NCI-H1417 (cell line): Measurements from ENCODE around the gene FAHD2B.
A peak's percentile ranks its signal among the peaks of the same experiment; 100 is the strongest.
"Not testable (repeated sequence)": the region's sequence is repeated elsewhere in the genome, so short reads cannot be mapped to it uniquely, and the experiment has no call there.

Experiments
- DNase-seq, 3 experiments: peaks; one replicate each; lab custom pipeline; 2025; lab: John Stamatoyannopoulos, UW

Gene FAHD2B, protein sequence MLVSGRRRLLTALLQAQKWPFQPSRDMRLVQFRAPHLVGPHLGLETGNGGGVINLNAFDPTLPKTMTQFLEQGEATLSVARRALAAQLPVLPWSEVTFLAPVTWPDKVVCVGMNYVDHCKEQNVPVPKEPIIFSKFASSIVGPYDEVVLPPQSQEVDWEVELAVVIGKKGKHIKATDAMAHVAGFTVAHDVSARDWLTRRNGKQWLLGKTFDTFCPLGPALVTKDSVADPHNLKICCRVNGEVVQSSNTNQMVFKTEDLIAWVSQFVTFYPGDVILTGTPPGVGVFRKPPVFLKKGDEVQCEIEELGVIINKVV

DNA sequence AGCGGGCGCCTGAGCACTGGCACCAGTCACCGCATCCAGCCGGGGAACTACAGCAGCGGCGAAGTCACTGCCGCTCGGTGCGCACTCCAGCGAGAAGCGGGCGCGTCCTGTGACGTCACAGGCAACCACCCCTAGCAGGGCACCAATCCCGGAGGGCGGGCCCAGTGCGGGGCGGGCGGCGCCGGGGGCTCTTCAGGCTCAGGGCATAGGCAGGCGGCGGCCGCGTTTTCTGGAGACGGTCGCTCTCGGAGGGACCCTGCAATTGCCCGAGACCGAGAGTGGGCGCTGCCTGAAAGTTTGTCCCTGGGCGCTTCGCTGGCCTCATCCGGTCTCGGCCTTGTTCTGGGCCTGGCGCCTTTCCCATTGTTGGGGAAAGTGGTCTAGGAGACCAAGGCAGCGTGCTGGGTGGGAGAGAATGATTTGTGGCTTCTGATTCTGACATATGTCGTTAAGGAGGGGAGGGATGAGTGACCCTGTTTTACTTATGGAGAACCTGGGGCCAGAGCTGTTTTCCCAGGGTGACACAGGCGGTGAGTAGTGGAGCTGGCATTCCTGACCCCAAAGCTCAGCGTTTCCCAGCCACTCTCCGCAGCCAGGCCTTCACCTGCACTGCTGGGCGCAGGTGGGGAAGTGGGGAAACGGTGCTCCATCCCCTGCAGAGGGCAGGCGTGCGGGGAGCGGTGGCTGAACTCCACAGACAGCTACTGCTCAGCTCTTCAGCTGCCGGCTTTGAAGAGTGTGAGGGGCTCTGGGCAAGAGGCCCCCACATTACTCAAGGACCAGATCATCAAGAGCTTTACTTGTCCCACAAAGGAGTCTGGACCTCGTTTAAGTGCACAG, at the start of gene FAHD2B:
Gene FAHD2B (minus strand): TSS at position 111 of the 840 bp plus-strand sequence. CDS start 3,176 bp downstream, outside the sequence.
- DNase-seq = peak; percentile 47 to 81 (median 52)

DNA sequence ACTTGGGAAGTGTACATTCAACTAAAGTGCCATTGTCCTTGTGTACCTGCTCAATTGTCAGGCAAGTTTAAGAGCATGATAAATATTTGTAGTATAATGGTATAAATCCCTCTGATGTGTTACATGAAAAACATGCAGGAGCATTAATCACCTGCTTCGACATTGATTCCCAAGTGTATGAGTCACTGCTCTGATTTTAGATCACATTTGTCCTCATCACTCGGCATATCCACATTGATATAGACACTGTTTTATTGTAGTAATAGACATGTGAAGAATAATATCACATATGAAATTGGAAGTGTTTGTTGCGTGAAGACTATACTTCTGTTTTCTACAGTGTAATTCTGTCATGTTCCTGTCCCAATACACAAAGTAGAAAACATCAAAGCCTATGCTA, 49.3 kb upstream of the FAHD2B start:
- not testable (repeated sequence) for DNase-seq

DNA sequence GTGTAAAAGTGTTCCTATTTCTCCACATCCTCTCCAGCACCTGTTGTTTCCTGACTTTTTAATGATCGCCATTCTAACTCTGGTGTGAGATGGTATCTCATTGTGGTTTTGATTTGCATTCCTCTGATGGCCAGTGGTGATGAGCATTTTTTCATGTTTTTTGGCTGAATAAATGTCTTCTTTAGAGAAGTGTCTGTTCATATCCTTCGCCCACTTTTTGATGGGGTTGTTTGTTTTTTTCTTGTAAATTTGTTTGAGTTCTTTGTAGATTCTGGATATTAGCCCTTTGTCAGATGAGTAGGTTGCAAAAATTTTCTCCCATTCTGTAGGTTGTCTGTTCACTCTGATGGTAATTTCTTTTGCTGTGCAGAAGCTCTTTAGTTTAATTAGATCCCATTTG, 34.4 kb upstream of the FAHD2B start:
- not testable (repeated sequence) for DNase-seq

DNA sequence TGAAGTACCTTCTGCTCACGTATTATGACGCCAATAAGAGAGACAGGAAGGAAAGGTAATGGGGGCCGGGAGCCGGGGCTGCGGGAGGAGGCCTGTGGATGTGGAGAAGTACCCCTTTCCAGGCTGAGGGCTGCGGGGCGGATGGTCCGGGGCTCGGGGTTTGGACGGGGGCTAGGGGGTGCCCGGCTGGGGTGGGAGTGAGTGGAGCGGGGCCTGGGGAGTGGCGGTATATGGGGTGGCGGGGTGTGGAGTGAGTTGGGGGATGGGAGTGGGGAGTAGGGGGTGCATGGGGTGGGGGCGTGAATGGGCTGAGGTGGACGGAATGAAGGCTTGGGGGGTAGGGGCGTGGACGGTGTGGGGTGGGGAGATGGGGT, 19.2 kb upstream of the FAHD2B start:
- not testable (repeated sequence) for DNase-seq

DNA sequence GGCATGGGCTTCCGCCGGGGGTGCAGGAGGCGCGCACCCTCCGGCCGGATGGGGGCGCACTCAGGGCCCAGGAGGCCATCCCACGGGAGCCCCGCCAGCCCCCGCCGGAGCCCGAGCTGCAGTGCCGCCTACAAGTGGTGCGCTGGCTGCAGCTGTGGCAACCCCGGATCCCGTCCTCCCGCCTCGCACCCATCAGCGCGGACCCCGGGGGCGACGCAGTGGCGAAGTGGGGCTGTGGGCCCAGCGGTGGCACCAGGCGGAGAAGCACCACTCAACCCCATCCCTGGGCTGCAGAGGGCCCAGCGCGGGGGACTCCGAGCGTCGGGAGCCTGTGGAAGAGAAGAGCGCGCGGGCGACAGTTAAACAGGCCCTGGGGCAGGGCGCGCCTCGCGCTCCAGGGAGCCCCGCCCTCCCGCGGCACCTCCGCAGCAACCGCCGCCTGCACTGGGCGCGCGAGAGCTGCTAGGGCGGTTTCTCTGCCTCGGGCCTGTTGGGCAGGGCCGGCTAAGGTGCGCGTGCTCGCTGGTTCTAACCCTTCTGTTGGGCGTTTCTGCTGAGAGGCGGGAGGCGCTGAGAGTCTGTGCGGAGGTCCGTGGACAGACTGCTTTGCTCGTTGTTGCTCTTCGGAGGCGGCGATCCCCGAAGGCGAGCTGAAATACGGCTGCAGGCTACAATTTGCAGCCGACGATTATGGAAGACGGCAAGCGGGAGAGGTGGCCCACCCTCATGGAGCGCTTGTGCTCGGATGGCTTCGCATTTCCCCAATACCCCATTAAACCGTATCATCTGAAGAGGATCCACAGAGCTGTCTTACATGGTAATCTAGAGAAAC, 18.6 kb upstream of the FAHD2B start, which contains the start of gene ANKRD36:
Gene ANKRD36 (plus strand): TSS at position 104 of the 832 bp plus-strand sequence. CDS start 587 bp downstream, at position 691.
- not testable (repeated sequence) for DNase-seq

DNA sequence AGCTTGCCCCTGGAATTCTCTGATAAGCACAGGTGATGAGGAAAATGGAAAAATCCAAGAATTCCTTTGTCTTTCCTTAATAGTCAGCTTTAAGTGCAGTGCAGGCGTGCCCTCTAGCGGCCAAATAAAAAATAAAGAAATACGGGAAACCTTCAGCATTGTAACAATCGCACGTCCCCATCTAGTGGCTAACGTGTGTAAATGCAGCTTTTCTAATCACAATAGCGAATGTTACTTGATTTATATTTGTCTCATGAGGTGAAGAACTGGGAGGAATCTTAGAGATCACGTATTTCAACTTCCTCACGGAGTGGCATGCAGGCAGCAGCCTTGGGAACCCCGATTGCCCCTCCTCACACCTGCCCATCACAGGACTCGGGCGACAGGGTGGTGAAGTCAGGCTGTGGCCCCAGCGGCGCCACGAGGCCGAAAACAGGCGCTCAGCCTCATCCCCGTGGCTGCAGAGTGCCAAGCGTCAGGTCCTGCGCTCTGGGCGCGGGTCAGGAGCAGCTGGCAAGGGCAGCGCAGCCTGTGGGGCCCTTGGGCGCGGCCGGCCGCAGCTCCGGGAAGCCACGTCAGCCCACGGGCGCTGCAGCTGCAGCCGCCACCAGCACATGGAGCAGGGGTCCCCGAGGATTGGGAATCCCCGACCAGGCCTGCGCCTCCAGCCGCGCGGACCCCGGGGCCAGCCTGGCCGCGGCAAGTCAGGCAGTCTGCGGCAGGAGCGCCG, 17.8 kb upstream of the FAHD2B start:
- not testable (repeated sequence) for DNase-seq

DNA sequence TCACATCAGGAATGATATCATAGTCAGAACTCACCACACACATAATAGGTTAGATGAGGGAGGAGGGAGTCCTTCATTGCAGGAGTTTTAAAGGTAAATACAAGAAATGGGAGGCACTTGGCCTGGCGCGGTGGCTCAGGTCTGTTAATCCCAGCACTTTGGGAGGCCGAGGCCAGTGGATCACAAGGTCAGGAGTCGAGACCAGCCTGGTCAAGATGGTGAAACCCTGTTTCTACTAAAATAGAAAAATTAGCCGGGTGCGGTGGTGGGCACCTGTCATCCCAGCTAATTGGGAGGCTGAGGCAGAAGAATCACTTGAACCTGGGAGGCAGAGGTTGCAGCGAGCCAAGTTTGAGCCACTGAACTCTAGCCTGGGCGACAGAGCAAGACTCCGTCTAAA, 16.6 kb upstream of the FAHD2B start:
- DNase-seq = not testable (repeated sequence)

DNA sequence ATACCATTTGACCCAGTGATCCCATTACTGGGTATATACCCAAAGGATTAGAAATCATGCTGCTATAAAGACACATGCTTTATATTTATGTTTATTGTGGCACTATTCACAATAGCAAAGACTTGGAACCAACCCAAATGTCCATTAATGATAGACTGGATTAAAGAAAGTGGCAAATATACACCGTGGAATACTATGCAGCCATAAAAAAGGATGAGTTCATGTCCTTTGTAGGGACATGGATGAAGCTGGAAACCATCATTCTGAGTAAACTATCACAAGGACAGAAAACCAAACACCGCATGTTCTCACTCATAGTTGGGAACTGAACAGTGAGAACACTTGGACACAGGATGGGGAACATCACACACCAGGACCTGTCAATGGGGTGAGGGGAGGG, 12.2 kb upstream of the FAHD2B start:
- DNase-seq = not testable (repeated sequence)

DNA sequence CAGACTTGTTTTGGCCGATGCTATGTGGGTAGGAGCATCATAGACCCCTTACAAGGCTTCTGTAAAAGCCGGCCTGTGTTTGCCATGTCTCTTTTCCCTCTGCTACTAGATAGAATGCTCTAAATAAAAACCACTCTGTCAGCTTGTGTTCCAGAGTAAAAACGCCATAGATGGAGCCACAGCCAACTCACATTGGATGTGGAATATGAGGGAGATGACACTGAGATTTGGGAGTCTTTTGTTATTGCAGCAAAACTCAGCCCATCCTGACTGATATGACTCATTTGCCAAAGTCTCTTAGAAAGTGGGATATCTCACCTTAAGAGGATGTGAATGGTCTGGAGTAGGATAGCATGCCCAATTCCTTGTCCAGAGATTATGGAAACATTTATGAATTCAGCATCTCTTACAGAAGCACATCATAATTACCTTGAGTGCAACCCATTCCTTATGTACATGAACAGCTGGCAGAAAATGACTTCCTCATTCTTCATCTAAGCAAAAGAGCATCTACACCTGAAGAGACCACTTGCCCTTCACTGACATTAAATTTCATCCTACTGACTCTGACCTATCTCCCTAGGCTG, 4.2 kb upstream of the FAHD2B start:
- DNase-seq = not testable (repeated sequence)

DNA sequence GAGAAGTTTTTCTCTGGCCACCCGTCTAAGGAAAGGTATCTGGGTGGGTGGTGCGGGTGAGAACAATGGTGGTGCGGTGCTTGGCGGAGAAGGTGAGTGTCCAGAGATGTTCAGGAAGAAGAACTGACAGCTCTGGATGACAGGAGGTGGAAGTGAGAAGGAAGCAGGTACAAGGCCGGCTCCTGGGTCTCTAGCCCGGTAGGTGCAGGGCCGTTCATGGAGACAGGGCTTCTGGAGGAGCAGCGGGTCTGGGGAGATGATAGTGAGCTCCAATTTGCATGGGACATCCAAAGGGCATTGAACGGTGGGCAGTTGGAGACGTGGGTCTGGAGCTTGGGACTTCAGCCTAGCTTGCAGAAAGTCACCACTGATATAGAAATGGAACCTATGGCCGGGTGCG, 979 bp upstream of the FAHD2B start:
- DNase-seq = no peak

DNA sequence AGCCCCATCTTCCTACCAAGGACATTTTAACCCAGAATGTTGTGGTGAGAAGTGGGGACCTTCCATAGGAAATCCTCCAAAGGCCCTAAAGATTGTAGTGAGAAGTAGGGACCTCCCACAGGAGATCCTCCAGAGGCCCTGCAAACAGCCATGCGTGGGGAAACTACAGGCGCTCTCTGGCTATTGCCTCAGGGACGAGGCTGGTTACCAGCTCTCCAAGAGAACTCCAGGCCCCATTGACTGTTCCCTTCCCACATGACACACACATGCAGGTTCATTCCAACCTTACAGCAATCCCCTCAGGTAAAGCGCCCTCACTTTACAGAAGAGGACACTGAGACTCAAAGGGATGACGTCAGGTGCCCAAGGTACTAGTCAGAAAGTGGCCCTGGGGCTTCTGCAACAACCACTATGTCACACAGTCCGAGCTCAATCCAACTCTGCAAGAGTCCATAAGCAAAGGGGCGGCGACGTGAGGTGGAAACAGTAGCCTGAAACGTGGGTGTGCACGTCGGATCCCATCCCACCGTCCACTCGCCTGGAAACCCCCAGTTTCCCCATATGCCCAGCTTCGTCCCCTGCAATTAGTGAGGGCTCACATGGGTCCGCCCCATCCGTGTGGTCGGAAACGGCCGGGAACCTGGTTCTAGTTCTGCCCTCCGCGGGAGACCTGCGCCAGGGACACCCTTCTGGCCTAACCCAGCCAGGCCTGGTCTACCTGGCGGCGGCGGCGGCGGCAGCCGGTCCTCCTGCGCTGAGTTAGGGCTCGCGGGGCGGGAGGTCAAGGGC, 505 bp downstream of the FAHD2B start:
- not testable (repeated sequence) for DNase-seq

DNA sequence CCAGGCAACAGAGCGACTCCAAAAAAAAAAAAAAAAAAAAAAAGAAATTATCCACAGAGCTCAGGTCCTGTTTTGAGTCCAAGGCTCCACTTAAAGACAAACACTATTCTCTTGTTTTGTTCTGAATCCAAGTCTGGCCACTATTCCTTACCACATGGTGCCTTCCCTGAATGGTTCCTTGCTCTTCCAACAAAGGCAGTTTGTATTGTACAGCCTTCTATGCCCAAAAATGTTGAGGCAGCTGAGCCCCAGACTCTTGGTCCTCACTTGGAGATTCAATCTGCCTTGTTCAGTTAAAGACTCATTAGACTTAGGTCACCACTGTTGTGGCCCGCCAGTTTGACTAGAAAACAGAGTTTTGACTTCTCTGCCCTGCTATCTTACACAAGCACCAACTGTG, 1.7 kb downstream of the FAHD2B start:
- not testable (repeated sequence) for DNase-seq

DNA sequence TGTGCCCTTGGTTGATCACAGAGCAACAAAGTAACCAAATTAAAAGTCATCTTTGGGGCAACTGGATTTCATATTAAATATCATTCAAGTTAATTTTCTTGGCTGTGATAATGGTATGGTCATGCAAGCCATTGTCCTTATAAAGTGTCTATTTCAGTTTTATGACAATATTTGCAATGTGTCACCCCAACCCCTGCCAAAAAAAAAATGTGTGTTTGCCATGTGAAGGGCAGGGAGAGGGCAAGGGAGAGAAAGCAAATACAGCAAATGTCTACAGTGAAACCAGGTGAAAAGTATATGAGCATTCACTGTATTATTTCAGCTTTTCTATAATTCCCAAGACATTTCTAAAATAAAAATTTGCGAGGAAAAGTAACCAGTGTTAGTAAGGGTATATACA, 6.0 kb downstream of the FAHD2B start:
- DNase-seq = not testable (repeated sequence)

DNA sequence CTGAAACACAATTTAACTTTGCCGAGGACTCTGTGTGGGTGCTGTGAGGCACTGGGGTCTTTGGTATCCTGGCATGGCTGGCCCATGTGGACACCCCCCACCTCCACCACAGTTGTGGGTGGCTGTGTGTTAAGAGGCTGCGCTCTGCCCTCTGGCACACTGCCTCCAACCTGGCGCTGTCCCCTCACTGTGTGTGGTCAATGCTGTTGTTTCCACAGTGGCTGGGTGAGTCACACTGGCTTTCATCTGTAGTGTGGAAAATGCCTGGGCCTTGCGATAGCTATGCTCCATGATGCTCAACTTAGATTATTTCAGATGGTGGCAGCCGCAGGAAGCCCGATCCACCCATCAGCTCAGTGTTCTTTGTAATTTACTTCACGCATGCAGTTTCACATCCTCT, 9.6 kb downstream of the FAHD2B start:
- DNase-seq = not testable (repeated sequence)

DNA sequence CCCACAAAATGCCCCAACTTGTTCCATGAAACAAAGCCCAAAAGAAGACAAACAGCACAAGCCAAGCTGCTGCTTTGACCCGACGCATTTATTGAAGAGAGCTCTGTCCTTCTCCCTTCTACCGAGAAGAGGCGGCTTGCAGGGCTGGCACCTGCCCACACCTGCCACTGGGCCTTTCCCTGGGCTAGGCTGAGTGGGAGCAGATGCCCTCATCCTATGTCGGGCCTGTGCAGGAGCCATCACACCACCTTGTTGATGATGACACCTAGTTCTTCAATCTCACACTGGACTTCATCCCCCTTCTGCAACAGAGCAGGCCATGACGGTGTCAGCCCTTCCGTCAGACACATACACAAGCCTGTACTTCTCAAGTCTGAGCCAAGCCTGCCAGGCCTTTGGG, 11.2 kb downstream of the FAHD2B start:
- DNase-seq = not testable (repeated sequence)

DNA sequence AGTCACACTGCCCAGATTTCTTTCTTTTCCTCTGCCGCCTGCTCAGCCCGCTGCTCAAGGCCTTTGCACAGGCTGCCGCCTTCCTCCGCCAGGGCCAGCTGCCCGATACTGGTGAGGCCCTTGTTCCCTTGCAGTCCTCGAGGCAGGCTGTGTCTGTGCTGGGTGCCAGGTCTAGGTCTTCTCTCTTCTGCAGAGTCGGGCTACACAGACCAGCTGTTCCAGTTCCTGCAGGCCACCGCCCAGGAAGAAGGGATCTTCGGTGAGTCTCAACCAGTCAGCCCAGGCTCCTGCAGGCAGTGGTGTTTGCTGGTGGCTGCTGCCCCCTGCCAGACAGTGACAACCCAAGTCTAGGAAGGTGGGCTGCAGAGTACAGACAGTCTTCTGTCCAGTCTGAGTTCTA, 12.5 kb downstream of the FAHD2B start:
- DNase-seq = not testable (repeated sequence)

DNA sequence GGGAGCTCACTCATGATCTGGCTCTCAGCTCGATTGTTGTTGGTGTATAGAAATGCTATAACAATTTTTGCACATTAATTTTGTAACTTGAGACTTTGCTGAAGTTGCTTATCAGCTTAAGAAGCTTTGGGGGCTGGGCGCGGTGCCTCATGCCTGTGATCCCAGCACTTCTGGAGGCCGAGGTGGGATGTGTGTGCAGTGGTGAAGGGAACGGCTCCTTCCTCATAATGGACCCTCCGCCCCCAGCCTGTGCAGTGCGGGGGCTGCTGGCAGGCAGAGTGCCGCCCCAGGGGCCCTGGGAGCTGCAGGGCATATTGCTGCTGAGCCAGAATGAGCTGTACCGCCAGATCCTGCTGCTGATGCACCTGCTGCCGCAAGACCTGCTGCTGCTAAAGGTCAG, 13.8 kb downstream of the FAHD2B start:
- DNase-seq = not testable (repeated sequence)

DNA sequence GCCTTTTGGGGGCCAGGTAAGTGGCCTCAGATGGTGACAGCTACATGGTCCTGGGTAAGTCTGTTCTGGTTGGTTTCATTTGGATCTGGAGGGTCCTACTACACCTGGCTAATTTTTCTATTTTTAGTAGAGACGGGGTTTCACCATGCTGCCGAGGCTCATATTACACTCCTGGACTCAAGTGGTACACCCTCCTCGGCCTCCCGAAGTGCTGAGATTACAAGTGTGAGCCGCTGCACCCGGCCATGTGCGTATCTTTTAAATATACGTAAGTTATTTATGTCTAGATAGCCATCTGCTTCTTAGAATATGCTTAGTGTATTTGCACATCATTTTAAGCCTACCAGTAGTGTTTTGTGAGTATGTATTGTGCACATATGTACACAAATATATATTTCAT, 17.5 kb downstream of the FAHD2B start:
- peak in 2 of 3 experiments; percentile 30 to 43 for DNase-seq

DNA sequence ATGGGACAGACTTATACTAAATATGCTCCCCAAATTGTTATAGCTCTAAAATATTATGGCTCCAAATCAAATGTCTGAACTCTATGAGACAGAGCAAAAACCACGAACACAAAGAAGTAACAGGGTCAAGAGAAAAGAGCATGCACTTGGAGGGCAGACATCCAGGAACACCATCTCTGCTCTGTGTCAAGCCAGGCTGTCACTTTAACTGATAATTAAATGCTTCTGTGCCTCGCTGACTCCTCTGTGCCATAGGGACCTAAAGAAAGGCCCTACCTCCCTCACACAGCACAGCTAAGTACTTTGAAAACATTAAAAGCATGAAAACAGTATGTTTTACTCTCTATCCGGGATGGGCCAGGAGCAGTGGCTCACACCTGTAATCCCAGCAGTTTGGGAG, 23.8 kb downstream of the FAHD2B start:
- not testable (repeated sequence) for DNase-seq

DNA sequence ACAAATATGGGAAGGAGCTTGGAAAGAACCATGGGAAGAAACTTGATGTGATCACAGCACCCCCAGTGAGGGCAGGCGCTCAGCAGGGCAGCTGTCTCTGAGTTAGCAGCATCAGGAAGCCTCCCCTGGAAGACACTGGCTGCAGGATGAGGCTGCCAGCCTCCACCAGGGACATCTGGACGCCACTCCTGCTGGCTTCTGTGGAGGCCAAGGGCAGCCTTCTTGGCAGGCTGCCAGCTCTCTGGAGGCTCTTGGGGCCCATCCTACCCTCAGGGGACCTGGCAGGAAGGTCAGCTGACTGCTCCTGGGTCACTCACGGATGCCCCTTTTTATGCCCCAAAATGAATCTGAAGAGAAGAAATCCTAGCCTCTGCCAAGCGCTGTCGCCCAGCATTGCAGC, 26.0 kb downstream of the FAHD2B start:
- peak in 2 of 3 experiments; percentile 35 to 40 for DNase-seq
